GM19467 (cell line): ENCODE results near the gene PRMT1.
A peak's percentile ranks its signal among the peaks of the same experiment; 100 is the strongest.

Experiments
- ATAC-seq: cut with Tn5 transposase; IDR thresholded peaks from one replicate; pipeline ENCODE4 v1.9.1; 2021; ENCODE audit warnings: mild to moderate bottlenecking, moderate library complexity; ENCODE audit not compliant: unreplicated experiment

The PRMT1 gene

DNA sequence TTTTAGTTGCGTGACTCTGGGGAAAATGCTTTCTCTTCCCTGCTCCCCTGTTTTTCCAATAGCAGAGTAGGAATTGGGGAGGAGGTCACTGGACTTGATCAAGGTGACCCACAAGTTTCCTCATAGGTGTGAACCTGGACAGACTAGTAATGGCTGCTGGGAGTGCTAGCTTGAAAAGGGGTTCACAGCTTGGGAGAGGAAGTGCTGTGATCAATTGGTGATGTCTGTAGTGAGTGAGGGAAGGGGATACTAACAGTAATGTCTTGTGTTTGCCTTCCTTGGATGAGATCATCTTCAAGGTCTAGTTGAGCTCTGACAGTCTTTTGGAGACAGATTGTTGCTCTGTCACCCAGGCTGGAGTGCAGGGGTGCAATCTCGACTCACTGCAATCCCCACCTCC lies 9.6 kb upstream of the PRMT1 start:
- no peak for ATAC-seq

DNA sequence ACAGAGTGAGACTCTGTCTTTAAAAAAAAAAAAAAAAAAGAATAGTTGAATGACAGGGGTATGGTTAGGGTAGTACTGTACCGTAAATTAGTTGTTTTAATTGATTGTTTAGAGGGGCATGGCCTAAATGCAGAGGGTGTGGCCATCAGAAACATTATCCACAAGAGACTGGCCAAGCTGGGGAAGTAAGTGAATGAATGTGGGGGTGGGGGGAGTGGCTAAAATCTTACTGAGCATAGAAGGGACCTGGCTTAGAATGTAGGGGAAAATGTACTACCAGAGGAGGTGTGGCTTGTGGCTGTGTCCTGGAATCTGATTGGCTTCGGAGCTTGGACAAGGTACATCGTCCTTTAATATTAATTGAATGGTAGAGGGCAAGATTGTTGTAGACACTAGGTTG lies 7.6 kb upstream of the PRMT1 start:
- ATAC-seq: no peak

DNA sequence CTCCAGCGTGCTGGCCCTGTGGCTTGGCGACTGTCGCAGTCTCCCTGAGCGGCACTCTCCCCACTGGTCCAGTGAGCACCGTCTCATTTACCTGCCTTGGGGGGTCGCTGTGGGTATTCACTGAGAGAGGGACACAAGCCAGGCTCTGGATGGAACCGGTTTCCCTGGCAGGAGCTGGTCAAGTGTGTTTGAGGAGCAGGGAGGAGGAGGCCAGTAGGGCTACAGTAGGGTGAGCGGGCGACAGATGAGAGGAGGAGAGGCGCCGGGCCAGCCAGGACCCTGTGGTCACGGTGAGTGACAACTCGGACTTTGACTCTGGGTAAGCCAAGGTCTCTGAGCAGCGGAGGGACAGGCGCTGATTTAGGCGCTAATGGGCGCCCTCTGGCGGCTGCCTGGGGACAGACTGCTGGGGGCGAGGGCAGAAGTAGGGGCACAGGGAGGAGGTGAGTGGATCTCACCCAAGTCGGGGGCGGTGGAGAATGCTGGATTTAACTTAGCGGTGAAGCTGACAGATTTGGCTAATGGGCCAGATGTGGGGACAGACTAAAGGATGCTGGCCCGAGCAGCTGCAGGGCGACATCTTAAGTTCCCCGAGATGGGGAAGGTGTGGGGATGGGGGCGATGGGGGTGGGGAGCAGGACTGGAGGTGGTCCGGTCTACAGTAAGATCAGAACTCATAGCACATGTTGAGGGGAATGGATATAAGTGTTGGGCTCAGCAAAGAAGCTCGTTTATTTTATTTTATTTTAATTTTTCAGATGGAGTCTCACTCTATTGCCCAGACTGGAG lies 4.7 kb upstream of the PRMT1 start:
- ATAC-seq: no peak

DNA sequence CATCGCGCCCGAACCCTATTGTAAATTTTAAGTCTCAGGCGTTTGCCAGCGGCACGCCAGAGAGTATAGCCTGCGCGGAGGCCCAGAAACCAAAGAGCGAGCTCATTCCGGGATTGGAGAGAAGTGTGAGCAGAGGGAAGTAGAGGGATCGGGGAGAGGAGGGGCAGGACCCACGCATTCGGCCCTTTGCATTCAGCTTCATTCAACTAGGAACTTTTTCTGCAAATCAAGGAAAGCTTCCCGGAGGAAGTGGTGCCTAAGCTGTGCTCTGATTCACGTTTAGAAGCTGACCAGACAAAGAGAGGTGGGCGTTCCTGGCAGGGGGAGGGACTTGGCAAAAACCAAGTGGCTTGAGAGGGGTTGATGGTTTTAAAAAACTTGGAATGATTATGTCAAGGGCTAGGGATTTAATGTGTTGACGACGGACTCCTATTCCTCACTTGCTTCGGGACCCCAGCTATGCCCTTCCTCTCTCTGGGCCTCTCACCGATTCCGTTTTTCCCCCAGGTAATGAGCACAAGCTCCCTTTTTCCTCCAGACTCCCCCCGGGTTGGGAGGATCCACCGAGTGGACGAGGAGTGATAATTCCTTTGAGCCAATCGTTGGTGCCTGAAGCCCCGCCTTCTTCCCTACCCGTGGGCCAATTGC lies 811 bp upstream of the PRMT1 start:
- peak; percentile 15 for ATAC-seq

DNA sequence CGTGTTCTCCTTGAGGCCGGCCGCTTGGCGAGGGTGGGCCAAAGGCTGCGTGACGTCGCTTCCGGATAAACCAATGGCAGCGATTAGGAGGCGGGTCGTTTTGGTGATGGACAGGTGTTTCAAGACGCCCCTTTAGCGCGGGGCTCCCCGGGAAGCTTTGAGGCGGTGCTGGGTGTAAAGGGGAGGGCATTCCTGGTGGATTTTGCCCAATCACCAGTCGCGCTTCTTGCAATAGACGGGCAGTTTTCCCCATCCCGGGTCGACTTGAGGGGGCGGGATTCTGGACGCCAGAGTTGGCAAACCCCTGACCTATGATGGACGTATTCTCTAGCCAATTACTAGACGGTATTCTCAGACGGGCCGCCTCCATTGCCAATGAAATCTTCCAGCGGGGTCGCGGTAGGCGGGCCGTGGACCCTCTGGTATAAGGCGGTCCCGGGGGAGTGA lies 264 bp upstream of the PRMT1 start:
- ATAC-seq: peak; percentile 61

DNA sequence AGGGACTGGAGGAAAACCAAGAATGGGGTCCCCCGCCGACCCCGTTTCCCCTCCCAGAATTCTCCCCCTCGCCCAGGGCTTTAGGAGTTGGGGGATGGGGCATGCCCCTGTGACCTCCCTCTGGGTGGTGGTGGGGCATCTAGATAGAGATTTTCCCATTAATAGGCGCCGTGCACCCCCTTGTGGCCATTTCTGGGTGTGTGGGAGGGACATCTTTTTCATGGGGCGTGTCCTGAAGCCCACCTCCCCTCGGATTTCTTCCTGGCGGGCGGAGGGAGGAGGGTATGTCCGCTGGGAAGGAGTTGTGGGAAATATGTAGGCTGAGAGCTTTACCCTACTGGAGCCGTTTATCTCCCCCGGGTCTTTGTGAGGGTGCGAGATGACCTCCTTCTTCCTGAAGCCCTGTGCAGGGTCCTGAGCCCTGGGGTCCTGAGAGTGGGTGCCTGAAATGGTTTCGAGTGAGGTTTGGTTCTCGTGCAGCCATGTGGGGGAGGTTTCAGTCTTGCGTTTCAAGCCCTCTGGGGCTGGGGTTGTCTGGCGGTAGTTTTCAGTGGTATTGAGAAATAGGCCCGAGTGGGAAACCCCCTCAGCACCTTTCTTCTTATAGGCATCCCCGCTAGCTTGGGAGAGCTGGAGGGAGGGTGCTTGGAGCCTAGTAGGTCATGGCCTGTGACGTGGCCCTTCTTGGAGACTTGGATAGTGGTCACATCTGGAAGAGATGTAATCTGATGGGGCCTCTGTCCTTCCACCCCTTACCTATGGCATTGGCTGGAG lies 1.0 kb downstream of the PRMT1 start:
- ATAC-seq: no peak

DNA sequence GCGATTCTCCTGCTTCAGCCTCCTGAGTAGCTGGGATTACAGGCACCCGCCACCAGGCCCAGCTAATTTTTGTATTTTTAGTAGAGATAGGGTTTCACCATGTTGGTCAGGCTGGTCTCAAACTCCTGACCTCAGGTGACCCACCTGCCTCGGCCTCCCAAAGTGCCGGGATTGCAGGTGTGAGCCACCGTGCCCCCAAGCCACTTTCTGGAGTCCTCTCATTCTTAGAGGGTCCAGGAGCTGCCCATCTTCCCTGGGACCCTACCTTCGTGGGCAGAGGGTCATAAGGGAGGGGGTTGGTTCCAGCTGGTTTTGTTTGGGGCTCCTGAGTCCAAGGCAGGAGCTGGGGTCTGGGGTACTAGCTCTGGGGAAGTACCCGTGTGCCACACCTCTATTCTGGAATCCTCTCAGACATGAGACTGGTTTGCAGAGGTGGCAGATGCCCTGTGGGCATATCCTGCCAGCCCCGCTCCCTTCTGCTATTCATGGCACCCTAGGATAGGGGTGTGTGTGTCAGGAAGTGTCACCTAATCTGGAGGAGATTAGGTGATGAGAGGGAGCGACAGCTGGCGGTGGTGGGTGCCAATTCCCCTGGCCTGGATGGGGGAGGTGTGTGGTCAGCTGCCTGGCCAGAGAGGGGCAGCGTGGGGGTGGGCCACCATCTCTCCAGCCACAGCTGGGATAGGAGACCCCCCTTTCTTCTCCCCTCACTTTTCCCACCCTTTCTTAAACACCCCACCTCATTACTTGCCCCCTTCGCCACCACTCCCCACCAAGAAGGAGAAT lies 2.1 kb downstream of the PRMT1 start:
- ATAC-seq: no peak

DNA sequence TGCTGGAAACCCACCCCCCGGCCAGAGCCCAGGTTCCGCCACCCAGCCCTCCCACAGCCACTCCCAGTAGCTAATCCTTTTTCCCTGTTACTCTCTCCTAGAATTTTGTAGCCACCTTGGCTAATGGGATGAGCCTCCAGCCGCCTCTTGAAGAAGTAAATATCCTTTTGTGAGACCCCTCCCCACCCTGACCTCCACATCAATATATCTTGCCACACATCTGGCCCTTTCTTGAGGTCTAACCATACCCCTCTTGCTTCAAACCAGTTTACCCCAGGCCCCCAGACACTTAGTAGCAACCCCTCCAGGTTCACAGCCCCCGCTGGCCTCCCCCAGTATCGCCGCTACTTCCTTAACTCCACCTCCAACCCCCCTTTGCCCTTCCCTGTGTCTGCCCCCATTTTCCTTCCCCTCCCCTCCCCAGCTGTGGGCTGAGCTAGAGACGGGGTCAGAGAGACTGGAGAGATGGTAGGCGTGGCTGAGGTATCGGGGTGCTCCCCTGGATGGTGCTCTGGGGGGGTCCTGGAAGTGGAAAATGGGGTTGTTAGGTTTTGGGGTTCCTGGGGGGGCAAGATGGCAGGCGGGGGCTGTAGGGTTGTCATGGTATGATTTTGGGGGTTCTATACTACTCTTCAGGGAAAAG lies 2.8 kb downstream of the PRMT1 start:
- ATAC-seq: no peak

DNA sequence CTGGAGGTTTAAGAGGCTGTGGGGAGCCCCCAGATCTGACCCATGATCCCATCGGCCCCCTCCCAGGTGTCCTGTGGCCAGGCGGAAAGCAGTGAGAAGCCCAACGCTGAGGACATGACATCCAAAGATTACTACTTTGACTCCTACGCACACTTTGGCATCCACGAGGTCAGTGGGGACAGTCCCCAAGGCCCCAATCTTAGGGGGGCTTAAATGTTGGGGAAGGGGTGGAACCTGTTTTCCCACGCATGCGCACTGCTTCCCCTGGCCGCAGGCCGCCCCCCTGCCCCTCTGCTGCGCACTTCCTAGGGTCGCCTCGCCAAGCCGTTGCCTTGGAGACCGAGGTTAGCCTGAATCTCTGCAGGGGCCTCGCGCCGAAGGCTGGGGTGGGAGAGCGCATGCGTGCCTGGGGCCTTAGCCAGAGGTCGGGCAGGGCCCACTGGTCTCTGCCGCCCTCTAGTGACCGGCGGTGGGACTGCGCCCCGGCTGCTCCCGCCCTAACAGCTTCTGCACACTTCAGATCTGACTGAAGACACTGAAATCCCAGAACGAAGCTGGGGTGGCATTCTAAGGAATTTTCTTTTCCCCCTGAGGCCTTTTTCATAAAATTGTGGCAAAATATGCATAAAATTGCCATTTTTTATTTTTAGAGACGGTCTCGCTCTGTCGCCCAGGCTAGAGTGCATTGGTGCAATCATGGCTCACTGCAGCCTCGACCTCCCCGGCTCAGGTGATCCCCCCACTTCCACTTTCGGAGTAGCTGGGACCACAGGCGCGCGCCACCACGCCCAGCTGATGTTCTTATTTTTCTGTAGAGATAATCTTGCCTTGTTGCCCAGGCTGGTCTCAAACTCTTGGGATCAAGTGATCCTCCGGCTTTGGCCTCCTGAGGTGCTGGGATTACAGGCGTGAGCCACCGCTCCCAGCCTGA lies 3.6 kb downstream of the PRMT1 start:
- ATAC-seq: no peak

DNA sequence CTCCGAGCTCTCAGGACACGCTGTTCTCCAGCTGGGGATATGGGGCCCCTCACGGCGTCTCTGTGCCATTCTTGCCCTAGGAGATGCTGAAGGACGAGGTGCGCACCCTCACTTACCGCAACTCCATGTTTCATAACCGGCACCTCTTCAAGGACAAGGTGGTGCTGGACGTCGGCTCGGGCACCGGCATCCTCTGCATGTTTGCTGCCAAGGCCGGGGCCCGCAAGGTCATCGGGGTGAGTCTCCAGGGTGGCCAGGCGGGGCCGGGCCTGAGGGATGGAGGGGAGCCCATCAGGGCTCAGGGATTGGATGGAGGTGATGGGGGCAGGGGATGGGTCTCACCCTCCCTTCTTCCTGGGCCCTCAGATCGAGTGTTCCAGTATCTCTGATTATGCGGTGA lies 4.8 kb downstream of the PRMT1 start:
- no peak for ATAC-seq

DNA sequence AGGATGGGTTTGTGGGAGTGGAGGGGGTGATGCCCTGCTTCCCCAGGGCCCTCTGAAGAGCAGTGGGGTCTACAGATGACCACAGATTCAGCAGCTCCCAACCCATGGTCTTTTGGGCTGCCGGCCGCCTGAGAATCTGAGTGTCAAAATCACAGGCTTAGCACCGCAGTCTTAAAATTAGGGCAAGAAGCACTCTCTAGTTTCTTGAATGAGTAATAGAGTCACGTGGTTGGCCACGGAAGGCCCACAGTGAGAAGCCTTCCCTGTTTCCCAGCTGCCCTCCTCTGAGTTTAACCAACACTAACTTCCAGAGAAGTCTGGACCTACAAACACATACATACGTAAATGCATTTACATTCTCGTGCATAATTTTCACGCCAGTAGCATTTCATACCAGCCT lies 5.2 kb downstream of the PRMT1 start:
- no peak for ATAC-seq

DNA sequence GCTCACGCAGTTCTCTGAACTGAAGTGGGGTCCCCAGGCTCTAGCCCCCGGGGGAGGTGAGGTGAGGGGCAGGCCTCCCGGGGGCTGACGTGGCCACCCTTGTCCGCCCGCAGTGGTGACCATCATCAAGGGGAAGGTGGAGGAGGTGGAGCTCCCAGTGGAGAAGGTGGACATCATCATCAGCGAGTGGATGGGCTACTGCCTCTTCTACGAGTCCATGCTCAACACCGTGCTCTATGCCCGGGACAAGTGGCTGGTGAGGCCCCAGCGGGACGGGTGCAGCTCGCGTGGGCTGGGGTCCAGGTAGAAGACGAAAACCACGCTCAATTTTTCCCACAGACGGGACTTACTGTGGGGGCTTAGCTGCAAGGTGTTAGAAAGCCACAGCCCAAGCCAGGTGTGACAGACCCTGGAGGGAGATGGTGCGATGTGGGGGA lies 6.8 kb downstream of the PRMT1 start:
- no peak for ATAC-seq

DNA sequence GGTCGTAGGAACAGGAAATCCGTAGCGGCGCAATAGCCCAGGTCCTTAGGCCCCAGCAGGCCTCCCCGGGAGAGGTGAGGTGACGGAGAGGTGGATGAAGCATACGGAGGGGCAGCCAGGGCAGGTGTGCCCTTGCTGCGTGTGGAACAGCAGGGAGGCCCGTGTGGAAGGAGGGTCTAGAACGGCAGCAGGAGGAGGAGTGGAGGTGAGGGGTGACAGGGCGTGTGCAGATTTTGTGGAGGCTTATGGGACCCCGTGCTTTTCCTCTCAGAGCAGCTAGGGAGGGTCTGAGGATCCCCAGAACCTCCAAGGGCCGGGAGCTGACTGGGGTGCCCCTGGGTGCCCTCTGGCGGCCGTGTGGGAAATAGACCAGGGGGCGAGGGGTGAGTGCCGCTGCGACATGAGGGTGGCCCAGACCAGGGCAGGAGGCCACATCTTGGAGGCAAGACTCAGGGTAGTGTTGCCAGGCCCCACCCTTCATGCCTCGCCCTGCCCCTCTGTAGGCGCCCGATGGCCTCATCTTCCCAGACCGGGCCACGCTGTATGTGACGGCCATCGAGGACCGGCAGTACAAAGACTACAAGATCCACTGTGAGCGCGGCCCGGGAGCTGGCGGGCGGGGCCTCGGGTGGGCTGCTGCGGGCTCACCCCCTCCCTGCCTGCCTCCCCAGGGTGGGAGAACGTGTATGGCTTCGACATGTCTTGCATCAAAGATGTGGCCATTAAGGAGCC lies 7.3 kb downstream of the PRMT1 start:
- ATAC-seq: no peak

DNA sequence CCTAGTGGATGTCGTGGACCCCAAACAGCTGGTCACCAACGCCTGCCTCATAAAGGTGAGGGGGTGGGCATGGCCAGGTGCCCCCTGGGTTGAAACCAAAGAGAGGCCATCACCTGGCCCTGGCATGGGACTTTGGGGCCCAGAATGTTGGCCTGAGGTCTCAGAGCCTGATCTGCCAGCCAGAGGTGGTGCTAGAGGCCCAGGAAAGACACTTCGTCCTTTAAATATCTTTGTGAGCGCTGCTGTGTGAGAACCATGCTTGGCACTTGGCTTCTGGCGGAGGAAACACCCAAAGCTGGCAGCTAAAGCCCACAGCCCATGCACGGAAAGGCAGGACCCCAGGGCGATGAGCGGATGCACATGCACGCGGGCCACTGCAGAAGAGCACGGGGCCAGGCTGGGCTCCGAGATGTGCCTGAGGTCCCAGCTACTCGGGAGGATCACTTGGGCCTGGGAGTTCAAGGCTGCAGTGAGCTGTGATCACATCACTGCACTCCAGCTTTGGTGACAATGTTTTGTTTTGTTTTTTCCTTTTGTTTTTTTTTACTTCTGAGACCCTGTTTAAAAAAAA lies 8.0 kb downstream of the PRMT1 start:
- no peak for ATAC-seq

DNA sequence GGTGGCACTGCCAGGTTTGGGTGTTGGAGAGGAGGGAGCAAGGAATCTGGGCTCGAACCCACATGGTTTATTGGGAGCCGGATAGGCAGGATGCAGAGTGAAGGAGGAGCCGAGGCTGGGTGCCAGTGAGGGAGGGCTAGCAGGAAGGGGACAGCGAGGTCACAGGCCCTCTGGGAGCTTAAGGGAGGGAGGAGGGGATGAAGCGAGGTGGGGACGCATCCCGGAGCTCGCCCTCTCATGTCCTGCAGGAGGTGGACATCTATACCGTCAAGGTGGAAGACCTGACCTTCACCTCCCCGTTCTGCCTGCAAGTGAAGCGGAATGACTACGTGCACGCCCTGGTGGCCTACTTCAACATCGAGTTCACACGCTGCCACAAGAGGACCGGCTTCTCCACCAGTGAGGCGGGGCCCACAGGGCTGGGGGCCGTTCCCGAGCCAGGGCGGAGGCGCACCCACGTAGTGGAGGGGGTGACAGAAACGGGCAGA lies 8.8 kb downstream of the PRMT1 start:
- no peak for ATAC-seq

DNA sequence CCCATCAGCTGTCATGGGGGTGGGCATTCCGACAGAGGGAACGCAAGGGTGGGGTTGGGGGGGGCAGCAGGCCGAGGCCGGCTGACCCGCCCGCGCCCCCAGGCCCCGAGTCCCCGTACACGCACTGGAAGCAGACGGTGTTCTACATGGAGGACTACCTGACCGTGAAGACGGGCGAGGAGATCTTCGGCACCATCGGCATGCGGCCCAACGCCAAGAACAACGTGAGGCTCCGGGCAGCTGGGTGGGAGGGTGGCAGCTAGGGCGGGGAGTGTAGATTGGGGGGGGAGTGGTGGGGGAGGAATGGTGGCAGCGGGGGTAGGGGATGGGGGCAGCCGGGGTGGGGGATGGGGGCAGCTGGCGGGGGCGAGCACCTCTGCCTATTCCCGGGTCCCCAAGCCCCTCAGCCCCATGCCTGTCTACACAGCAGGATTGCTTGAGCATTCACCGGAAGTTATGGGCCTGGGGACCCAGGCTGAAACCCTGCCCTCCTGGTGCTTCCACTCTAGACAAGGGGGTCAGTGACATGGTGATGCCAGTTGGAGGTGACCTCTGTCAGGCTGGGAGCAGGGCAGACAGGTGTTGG lies 9.5 kb downstream of the PRMT1 start:
- ATAC-seq: no peak

DNA sequence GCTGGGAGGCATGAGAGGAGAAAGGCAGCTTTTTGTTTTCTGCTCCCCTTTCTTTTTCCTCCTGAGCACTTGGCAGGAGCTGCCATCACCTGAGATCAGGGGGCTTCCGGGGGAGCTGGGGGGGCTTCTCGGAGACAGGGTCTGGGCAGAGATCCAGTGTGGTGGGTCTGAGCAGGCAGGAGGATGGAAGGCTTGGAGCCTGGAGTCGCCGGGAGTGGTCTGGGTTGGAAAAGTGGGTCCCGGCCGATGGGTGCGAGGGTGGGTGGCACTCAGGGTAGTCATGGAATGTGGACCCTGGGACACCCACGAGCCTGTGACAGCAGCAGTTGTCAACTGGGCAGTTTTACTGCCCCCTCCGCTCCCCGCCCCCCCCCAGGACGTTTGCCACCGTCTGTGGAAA lies 10.1 kb downstream of the PRMT1 start:
- ATAC-seq: no peak
